ENCODE measurements around the gene LRP1B. TPM values are rescaled to one million over a fixed set of nuclear protein-coding genes. Genes with fewer than 3 reads are reported as not detected.

The LRP1B gene
- total and polyA plus RNA-seq, 7 experiments from 2014 or later = 0.10 TPM; not detected in 6

- Mint-ChIP-seq H3K36me3 (no peaks in the 10 kb centered on the region), H3K4me3 (no peak overlapping the region), H3K27ac (no peak overlapping the region), H3K9me3 (peaks cover 0 to 13% (median 1%) of the 10 kb centered on the region in 11 donors), H3K27me3 (no peaks in the 10 kb centered on the region), H3K4me1 (no peaks in the 10 kb centered on the region)
- H3K27ac ChIP-seq (ENCODE audit: low read depth, low read length) = no peak overlapping the region
- ChIA-PET POLR2A (no interaction called here), CTCF (no interaction called here)
- H3K36me3 ChIP-seq (ENCODE audit: control insufficient read depth in 2 of 3, insufficient read depth in 3 of 3, low read length in 3 of 3) = no peaks in the 10 kb centered on the region
- no peak for ATAC-seq
- no peak overlapping the region for H3K4me3 ChIP-seq (ENCODE audit: low read length)
- DNase-seq = no peak
- H3K27me3 ChIP-seq (ENCODE audit: control insufficient read depth in 2 of 2, insufficient read depth in 2 of 2, low read length in 2 of 2) = no peaks in the 10 kb centered on the region
- intact Hi-C loops (cut with micrococcal nuclease) = no loop called here
- H3K9me3 ChIP-seq (ENCODE audit: control insufficient read depth in 2 of 3, low read length in 3 of 3) = no peaks in the 10 kb centered on the region
- no peaks in the 10 kb centered on the region for H3K4me1 ChIP-seq (ENCODE audit: control insufficient read depth in 2 of 2, insufficient read depth in 2 of 2, low read length in 2 of 2)
Measured at GRCh38 chr2:140695155-140695554, 1435.7 kb downstream of the LRP1B start.

DNA sequence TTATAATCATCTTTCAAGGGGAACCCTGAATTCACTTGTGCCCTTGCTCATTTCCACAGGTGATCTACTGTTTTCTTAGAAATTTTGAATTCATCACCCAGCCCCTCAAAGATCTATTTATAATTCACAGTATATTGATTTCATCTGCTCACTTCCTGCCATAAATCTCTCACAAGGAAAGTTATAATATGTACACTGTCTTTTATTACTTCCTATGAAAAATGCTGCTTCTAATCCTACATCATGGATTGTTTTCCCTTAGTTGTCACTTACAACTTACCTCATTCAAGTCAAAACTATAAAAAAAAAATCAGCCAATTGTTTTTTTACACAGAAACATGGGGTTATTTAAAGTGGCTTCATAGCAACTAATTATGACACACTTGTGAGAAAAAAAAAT is 1443.0 kb downstream of the LRP1B start:
- Mint-ChIP-seq H3K36me3 (no peaks in the 10 kb centered on the region), H3K4me1 (no peaks in the 10 kb centered on the region), H3K27ac (no peak overlapping the region), H3K9me3 (peaks cover 0 to 42% (median 6%) of the 10 kb centered on the region in 11 donors), H3K27me3 (no peaks in the 10 kb centered on the region), H3K4me3 (no peak overlapping the region)
- H3K4me1 ChIP-seq (ENCODE audit: control insufficient read depth in 2 of 2, insufficient read depth in 2 of 2, low read length in 2 of 2) = no peaks in the 10 kb centered on the region
- no peaks in the 10 kb centered on the region for H3K27me3 ChIP-seq (ENCODE audit: control insufficient read depth in 2 of 2, insufficient read depth in 2 of 2, low read length in 2 of 2)
- no peaks in the 10 kb centered on the region for H3K9me3 ChIP-seq (ENCODE audit: control insufficient read depth in 2 of 3, low read length in 3 of 3)
- intact Hi-C loops (cut with micrococcal nuclease) = no loop called here
- POLR2A ChIA-PET = no interaction called here
- no peak for DNase-seq
- H3K36me3 ChIP-seq (ENCODE audit: control insufficient read depth in 2 of 3, insufficient read depth in 3 of 3, low read length in 3 of 3) = no peaks in the 10 kb centered on the region
- CTCF ChIA-PET = no interaction called here
- no peak overlapping the region for H3K4me3 ChIP-seq (ENCODE audit: low read length)
- ATAC-seq = no peak
- no peak overlapping the region for H3K27ac ChIP-seq (ENCODE audit: low read depth, low read length)

GRCh38 chr2:140683658-140684057 is 1447.2 kb downstream of the LRP1B start:
- no peak overlapping the region for H3K27ac ChIP-seq (ENCODE audit: low read depth, low read length)
- no peaks in the 10 kb centered on the region for H3K9me3 ChIP-seq (ENCODE audit: control insufficient read depth in 2 of 3, low read length in 3 of 3)
- Mint-ChIP-seq H3K4me1 (no peaks in the 10 kb centered on the region), H3K4me3 (no peak overlapping the region), H3K36me3 (no peaks in the 10 kb centered on the region), H3K27me3 (no peaks in the 10 kb centered on the region), H3K9me3 (peaks cover 1 to 27% (median 8%) of the 10 kb centered on the region in 11 donors), H3K27ac (no peak overlapping the region)
- no peaks in the 10 kb centered on the region for H3K27me3 ChIP-seq (ENCODE audit: control insufficient read depth in 2 of 2, insufficient read depth in 2 of 2, low read length in 2 of 2)
- H3K36me3 ChIP-seq (ENCODE audit: control insufficient read depth in 2 of 3, insufficient read depth in 3 of 3, low read length in 3 of 3) = no peaks in the 10 kb centered on the region
- intact Hi-C loops (cut with micrococcal nuclease) = no loop called here
- CTCF ChIA-PET = no interaction called here
- ATAC-seq = no peak
- no peak overlapping the region for H3K4me3 ChIP-seq (ENCODE audit: low read length)
- no peak for DNase-seq
- no peaks in the 10 kb centered on the region for H3K4me1 ChIP-seq (ENCODE audit: control insufficient read depth in 2 of 2, insufficient read depth in 2 of 2, low read length in 2 of 2)
- POLR2A ChIA-PET = no interaction called here

DNA sequence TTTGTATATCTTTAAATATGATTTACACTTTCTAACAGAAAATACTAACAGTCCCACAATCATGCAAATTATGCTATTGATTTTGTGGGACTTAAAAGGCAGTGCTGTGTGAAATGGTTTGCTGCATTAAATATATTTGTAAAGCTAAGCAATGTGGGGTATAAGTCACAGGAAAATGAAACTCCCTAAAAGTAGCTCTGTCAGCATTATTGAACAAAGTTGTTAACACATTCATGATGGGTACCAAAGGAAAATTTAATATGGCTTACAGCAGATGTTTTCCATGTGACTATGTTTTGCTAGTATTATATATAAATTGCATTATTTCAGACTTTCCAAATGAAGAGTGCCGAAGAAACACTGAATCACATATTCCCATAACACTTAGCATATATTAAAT is 1450.0 kb downstream of the LRP1B start:
- Histone ChIP-seq H3K9me3 (ENCODE audit: control insufficient read depth in 2 of 3, low read length in 3 of 3) (no peaks in the 10 kb centered on the region), H3K4me3 (ENCODE audit: low read length) (no peak overlapping the region), H3K27me3 (ENCODE audit: control insufficient read depth in 2 of 2, insufficient read depth in 2 of 2, low read length in 2 of 2) (no peaks in the 10 kb centered on the region), H3K36me3 (ENCODE audit: control insufficient read depth in 2 of 3, insufficient read depth in 3 of 3, low read length in 3 of 3) (no peaks in the 10 kb centered on the region), H3K27ac (ENCODE audit: low read depth, low read length) (no peak overlapping the region), H3K4me1 (ENCODE audit: control insufficient read depth in 2 of 2, insufficient read depth in 2 of 2, low read length in 2 of 2) (no peaks in the 10 kb centered on the region)
- no peak overlapping the region for H3K4me3 Mint-ChIP-seq
- no peak for ATAC-seq
- DNase-seq = no peak
- H3K27me3 Mint-ChIP-seq = no peaks in the 10 kb centered on the region
- H3K9me3 Mint-ChIP-seq = peaks cover 0 to 11% (median 4%) of the 10 kb centered on the region in 11 donors
- intact Hi-C loops (cut with micrococcal nuclease) = no loop called here
- H3K4me1 Mint-ChIP-seq = no peaks in the 10 kb centered on the region
- no peaks in the 10 kb centered on the region for H3K36me3 Mint-ChIP-seq
- ChIA-PET POLR2A (no interaction called here), CTCF (no interaction called here)
- H3K27ac Mint-ChIP-seq = no peak overlapping the region

DNA sequence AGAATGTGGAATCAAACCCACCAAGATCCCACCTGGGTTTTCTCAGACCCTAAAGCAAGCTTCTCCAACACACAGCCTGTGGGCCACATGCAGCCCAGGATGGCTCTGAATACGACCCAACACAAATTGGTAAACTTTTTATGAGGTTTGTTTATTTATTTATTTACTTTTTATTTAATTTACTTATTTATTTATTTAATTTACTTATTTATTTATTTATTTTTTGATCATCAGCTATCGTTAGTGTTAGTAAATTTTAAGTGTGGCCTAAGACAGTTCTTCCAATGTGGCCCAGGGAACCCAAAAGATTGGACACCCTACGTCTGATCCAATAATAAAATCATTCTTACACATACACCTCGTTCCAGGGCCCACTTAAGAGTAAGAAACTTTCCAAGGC is 1451.1 kb downstream of the LRP1B start:
- Mint-ChIP-seq H3K27me3 (no peaks in the 10 kb centered on the region), H3K27ac (no peak overlapping the region), H3K4me1 (no peaks in the 10 kb centered on the region), H3K36me3 (no peaks in the 10 kb centered on the region), H3K4me3 (no peak overlapping the region), H3K9me3 (peaks cover 0 to 10% (median 4%) of the 10 kb centered on the region in 11 donors)
- Histone ChIP-seq H3K27me3 (ENCODE audit: control insufficient read depth in 2 of 2, insufficient read depth in 2 of 2, low read length in 2 of 2) (no peaks in the 10 kb centered on the region), H3K4me1 (ENCODE audit: control insufficient read depth in 2 of 2, insufficient read depth in 2 of 2, low read length in 2 of 2) (no peaks in the 10 kb centered on the region), H3K36me3 (ENCODE audit: control insufficient read depth in 2 of 3, insufficient read depth in 3 of 3, low read length in 3 of 3) (no peaks in the 10 kb centered on the region), H3K9me3 (ENCODE audit: control insufficient read depth in 2 of 3, low read length in 3 of 3) (no peaks in the 10 kb centered on the region), H3K27ac (ENCODE audit: low read depth, low read length) (no peak overlapping the region), H3K4me3 (ENCODE audit: low read length) (no peak overlapping the region)
- POLR2A ChIA-PET = no interaction called here
- intact Hi-C loops (cut with micrococcal nuclease) = no loop called here
- CTCF ChIA-PET = no interaction called here
- ATAC-seq = no peak
- DNase-seq = no peak

DNA sequence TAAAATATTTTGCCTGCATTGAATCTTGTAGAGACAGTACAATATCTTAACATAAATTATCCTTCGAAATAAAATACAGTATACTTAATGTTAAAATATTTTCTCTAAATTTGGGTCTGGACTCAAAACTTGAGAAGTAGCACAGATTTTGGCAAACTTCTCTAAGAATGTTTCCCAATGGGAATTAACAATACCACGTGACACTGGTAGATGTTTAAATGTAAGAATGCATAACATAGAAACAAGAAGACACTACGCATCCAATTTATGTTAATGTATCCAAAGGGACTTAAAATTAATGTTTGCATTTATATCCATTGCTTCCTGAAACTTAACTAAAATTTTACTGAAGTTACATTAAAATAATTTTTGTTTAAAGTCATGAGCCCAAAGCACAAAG is 1460.9 kb downstream of the LRP1B start:
- Mint-ChIP-seq H3K4me3 (no peak overlapping the region), H3K4me1 (no peaks in the 10 kb centered on the region), H3K27me3 (no peaks in the 10 kb centered on the region), H3K27ac (no peak overlapping the region), H3K36me3 (peaks cover 0 to 6% (median 0%) of the 10 kb centered on the region in 5 donors), H3K9me3 (peaks cover 2 to 33% (median 10%) of the 10 kb centered on the region in 11 donors)
- no peaks in the 10 kb centered on the region for H3K36me3 ChIP-seq (ENCODE audit: control insufficient read depth in 2 of 3, insufficient read depth in 3 of 3, low read length in 3 of 3)
- no peaks in the 10 kb centered on the region for H3K9me3 ChIP-seq (ENCODE audit: control insufficient read depth in 2 of 3, low read length in 3 of 3)
- DNase-seq = no peak
- H3K4me1 ChIP-seq (ENCODE audit: control insufficient read depth in 2 of 2, insufficient read depth in 2 of 2, low read length in 2 of 2) = no peaks in the 10 kb centered on the region
- intact Hi-C loops (cut with micrococcal nuclease) = no loop called here
- ChIA-PET CTCF (no interaction called here), POLR2A (no interaction called here)
- ATAC-seq = no peak
- H3K27ac ChIP-seq (ENCODE audit: low read depth, low read length) = no peak overlapping the region
- H3K27me3 ChIP-seq (ENCODE audit: control insufficient read depth in 2 of 2, insufficient read depth in 2 of 2, low read length in 2 of 2) = no peaks in the 10 kb centered on the region
- no peak overlapping the region for H3K4me3 ChIP-seq (ENCODE audit: low read length)

- DNase-seq = no peak
- intact Hi-C loops (cut with micrococcal nuclease) = no loop called here
- H3K27me3 Mint-ChIP-seq = no peaks in the 10 kb centered on the region
Measured at GRCh38 chr2:140667203-140667602, 1463.6 kb downstream of the LRP1B start.

More at GRCh38 chr2:140667203-140667602, 1463.6 kb downstream of the LRP1B start:
- H3K36me3 ChIP-seq (ENCODE audit: control insufficient read depth in 2 of 3, insufficient read depth in 3 of 3, low read length in 3 of 3) = no peaks in the 10 kb centered on the region
- H3K9me3 ChIP-seq (ENCODE audit: control insufficient read depth in 2 of 3, low read length in 3 of 3) = no peaks in the 10 kb centered on the region
- no peak for ATAC-seq
- Mint-ChIP-seq H3K27ac (no peak overlapping the region), H3K9me3 (peaks cover 0 to 24% (median 5%) of the 10 kb centered on the region in 11 donors), H3K4me3 (no peak overlapping the region), H3K4me1 (no peaks in the 10 kb centered on the region), H3K36me3 (peaks cover 0 to 6% (median 0%) of the 10 kb centered on the region in 5 donors)
- H3K4me3 ChIP-seq (ENCODE audit: low read length) = no peak overlapping the region
- ChIA-PET CTCF (no interaction called here), POLR2A (no interaction called here)
- no peak overlapping the region for H3K27ac ChIP-seq (ENCODE audit: low read depth, low read length)
- no peaks in the 10 kb centered on the region for H3K4me1 ChIP-seq (ENCODE audit: control insufficient read depth in 2 of 2, insufficient read depth in 2 of 2, low read length in 2 of 2)
- H3K27me3 ChIP-seq (ENCODE audit: control insufficient read depth in 2 of 2, insufficient read depth in 2 of 2, low read length in 2 of 2) = no peaks in the 10 kb centered on the region

Data from naive thymus-derived CD4-positive, alpha-beta T cell (primary cell).